ENCODE data around the gene IGF2.

GRCh38 chr11:2137202-2138067 is 1.8 kb downstream of the IGF2 start:
- TF ChIP-seq, protein P1, sequence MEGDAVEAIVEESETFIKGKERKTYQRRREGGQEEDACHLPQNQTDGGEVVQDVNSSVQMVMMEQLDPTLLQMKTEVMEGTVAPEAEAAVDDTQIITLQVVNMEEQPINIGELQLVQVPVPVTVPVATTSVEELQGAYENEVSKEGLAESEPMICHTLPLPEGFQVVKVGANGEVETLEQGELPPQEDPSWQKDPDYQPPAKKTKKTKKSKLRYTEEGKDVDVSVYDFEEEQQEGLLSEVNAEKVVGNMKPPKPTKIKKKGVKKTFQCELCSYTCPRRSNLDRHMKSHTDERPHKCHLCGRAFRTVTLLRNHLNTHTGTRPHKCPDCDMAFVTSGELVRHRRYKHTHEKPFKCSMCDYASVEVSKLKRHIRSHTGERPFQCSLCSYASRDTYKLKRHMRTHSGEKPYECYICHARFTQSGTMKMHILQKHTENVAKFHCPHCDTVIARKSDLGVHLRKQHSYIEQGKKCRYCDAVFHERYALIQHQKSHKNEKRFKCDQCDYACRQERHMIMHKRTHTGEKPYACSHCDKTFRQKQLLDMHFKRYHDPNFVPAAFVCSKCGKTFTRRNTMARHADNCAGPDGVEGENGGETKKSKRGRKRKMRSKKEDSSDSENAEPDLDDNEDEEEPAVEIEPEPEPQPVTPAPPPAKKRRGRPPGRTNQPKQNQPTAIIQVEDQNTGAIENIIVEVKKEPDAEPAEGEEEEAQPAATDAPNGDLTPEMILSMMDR (IDR thresholded peaks at IDR 0.05): no peak
- no peak for TF ChIP-seq POLR2A (IDR thresholded peaks at IDR 0.05)

Data from Peyer's patch (tissue), 4 donors.